AG20443 (cell line): ENCODE data around the gene PRAMEF15.
A peak's percentile ranks its signal among the peaks of the same experiment; 100 is the strongest.
"Not testable (repeated sequence)": the region's sequence is repeated elsewhere in the genome, so short reads cannot be mapped to it uniquely, and the experiment has no call there.

Source experiments
- DNase-seq: peaks from one replicate; pipeline ENCODE4 v3.0.0; 2012; ENCODE audit warnings: low spot score, mixed read lengths

The PRAMEF15 gene

DNA sequence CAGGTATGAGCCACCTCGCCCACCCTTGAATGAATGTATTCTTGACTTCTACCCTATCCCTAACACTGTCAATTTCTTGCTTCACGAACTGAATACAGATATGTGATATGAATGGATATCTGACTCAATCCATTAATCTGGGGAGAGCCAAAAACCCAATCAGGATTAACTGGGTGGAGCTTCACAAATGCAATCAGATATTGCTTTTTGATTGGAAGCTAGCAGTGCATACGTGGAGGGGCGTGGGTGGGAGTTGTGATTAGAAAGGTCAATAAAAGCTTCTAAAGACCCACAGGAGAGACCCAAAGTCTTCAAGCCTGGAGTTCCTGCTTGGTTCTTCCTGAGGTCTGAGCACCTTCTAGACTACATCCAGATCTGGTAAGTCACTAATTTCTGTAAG lies at the start of gene PRAMEF15:
TSS of gene PRAMEF15 (plus strand) at position 301 of the 400 bp plus-strand sequence. CDS start 2,827 bp downstream, outside the sequence.
- not testable (repeated sequence) for DNase-seq

DNA sequence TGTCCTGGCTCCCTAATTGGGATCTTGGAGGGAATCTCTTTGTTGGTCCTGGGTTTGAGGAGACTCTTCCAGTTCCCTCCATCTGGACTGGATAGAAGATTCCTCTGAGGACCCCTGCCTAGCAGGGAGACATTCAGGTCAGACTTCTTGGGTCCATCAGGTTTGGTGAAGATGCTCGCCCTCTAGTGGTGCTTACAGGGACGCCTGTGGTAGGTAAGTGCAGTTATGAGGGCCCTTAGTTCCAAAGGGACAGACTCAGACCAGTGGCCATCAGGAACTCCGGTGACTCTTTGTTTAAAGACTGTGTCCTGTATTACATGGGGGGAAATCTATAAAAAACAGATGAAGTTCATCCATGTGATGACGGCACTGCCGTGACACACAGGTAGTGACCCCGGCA lies 38.4 kb upstream of the PRAMEF15 start:
- DNase-seq, result not testable (repeated sequence)

DNA sequence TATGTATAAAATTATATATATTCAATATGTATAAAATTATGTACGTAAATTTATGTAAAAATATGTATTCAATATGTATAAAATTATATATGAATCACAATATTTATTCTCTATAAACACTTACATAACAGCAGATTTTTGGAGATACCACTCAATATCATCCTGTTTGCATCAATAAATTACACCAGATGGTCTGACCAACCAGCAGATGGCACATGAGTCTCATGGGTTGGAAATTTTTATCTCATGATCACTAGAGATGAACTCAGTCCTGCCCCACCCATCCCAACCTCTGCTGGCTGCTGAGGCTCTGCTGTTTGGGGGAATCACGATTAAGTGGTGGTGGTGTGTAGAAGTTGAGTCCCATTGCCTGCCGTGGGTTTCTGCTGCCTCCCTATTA lies 35.8 kb upstream of the PRAMEF15 start:
- not testable (repeated sequence) for DNase-seq

DNA sequence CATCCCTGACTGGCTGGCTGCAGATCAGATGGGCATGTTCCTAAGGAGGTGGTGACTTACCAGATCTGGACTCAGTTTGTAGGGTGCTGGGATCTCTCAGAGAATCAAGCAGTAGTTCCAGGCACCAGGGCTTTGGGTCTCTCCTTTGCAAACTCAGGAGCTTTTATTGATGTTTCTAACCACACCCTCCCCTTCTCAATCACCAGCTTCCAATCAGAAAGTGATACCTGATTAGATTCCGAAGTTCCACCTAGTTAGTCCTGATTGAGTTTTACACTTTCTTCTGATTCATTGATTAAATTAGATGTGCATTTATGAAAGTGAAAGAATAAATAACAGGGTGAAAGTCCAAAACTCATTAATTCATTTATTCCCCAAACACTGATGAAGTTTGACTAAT lies 30.3 kb upstream of the PRAMEF15 start, which contains the start of gene PRAMEF8:
TSS of gene PRAMEF8 (minus strand) at position 101 of the 400 bp plus-strand sequence. CDS start 1,046 bp downstream, outside the sequence.
- not testable (repeated sequence) for DNase-seq

DNA sequence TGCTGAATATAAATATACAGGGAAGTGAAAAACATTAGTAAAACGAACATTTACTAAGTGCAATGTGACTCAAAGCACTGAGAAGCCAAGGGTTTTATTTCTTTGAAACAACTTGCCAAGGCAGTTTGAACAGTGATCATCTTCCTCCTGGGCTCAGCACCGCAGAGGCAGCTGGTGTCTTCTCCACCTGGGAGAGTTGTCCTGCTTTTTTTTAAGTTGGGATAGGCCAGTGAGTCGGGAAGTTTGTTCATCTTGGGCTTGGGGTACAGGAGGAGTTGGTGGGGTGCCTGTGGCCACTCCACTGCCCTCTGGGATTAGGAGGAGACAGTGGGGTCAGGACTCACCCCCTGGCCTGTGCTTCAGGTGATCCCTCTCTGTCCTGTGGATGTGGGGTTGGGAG lies 26.4 kb upstream of the PRAMEF15 start:
- DNase-seq, result not testable (repeated sequence)

DNA sequence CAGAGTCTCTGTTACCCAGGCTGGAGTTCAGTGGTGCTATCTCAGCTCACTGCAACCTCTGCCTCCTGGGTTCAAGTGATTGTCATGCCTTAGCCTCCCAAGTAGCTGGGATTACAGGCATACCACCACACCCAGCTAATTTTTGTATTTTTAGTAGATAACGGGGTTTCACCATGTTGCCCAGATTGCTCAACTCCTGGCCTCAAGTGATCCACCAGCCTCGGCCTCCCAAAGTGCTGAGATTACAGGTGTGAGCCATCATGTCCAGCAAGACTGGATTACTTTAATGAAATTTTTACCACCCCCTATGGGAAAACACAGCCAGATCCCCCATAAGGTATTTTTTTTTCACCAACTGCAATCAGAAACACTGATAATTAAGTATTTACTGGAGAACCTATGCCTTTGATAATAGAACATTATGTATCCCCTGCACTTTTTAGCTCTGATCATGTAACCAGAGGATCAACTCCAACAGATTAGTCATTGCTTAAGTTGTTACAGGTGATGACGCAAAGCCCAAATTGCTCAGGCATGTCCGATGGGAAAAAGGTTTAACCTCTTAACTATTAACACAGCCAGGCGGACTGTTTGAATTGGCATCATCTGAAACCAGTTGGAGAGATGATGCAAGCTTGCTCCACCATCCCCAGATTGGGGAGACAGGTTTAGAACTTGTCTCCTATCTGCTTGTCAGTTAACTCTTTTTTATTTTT lies 18.0 kb upstream of the PRAMEF15 start:
- not testable (repeated sequence) for DNase-seq

DNA sequence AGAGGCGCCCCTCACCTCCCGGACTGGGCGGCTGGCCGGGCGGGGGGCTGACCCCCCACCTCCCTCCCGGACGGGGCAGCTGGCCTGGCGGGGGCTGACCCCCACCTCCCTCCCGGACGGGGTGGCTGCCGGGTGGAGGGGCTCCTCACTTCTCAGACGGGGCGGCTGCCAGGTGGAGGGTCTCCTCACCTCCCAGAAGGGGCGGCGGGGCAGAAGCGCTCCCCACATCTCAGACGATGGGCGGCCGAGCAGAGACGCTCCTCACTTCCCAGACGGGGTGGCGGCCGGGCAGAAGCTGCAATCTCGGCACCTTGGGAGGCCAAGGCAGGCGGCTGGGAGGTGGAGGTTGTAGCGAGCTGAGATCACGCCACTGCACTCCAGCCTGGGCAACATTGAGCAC lies 16.7 kb upstream of the PRAMEF15 start:
- not testable (repeated sequence) for DNase-seq

DNA sequence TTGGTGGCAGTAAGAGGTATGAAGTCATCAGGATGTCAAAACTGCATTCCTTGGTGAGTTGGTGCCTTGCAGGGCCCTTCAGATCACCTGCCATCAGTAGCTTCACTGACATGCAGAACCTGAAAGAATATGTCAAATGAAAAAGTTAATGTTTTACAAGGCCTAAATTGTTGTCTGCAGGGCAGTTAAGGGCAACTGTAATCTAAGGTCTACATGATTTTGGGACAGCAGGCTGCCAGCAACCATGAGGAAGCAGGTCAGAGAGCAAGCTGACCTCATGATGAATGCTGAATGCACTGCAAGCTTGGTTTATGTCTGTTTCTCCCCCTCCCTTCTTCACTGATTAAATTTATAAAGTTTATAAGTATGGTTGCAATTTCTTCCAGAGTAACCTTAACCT lies 13.2 kb upstream of the PRAMEF15 start:
- not testable (repeated sequence) for DNase-seq

DNA sequence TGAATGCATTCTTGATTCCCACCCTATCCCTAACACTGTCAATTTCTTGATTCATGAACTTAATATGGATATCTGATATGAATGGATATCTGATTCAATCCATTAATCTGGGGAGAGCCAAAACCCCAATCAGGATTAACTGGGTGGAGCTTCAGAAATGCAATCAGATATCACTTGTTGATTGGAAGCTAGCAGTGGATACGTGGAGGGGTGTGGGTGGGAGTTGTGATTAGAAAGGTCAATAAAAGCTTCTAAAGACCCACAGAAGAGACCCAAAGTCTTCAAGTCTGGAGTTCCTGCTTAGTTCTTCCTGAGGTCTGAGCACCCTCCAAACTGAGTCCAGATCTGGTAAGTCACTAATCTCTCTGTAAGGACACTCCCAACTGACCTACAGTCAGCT lies 12.1 kb upstream of the PRAMEF15 start, which contains the start of gene PRAMEF33:
TSS of gene PRAMEF33 (plus strand) at position 301 of the 400 bp plus-strand sequence. CDS start 2,416 bp downstream, outside the sequence.
- not testable (repeated sequence) for DNase-seq

DNA sequence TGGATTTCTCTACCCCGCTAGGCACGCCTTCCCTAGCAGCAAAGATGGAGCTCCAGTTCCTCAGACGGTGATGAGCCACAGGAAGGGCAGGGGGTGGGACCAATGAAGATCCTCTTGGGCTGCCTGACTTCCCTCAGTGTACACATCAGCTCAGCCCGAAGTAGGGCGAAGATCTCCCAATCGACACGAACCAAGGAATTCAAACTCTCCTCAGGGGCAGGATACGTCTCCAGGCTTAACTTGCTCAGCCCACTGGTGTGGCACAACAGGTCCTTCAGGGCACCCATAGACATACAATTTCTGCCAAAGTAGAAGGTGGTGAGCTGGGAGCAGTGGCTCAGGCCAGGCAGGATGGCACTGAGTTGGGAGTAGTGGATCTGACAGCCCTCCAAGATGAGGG lies 27.1 kb downstream of the PRAMEF15 start:
- not testable (repeated sequence) for DNase-seq

DNA sequence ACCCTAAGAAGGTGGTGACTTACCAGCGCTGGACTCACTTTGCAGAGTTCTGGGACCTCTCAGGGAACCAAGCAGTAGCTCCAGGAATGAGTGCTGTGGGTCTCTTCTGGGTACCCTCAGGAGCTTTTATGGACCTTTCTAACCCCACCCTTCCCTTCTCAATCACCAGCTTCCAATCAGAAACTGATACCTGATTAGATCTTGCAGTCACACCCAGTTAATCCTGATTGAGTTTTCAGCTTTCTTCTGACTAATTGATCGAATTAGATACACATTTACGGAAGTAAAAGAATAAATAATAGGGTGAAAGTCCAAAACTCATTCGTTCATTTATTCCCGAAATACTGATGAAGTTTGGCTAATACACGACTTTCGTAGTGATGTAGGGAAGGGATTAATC lies 31.7 kb downstream of the PRAMEF15 start, which contains the start of gene PRAMEF14:
TSS of gene PRAMEF14 (minus strand) at position 101 of the 400 bp plus-strand sequence. CDS start 1,820 bp downstream, outside the sequence.
- DNase-seq, result not testable (repeated sequence)

DNA sequence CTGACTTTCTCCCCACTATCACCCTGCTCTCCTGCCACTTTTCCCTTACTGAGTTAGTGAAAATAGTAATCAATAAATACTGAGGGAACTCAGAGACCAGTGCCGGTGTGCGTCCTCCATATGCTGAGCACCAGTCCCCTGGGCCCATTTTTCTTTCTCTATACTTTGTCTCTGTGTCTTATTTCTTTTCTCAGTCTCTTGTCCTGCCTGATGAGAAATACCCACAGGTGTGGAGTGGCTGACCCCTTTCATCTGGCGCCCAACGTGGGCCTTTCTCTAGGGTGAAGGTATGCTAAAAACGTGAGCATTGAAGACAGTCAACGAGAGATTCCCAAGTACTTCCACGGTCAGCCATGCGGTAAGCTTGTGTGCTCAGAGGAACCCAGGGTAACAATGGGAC lies 38.1 kb downstream of the PRAMEF15 start:
- DNase-seq, result not testable (repeated sequence)

DNA sequence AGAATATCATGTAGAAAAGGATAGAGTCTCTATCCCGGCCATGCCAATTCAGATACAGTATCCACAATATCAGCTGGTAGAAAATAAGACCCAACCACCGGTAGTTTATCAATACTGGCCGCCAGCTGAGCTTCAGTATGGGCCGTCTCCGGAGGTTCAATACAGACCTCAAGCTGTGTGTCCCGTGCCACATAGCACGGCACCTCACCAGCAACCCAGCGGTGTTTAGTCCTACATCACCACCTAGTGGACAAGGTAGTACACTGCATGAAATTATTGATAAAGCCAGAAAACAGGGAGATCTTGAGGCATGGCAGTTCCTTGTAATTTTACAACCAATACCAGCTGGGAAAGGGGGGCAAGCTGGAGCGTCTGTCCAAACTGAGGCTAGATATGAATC lies 39.1 kb downstream of the PRAMEF15 start:
- DNase-seq, result not testable (repeated sequence)

DNA sequence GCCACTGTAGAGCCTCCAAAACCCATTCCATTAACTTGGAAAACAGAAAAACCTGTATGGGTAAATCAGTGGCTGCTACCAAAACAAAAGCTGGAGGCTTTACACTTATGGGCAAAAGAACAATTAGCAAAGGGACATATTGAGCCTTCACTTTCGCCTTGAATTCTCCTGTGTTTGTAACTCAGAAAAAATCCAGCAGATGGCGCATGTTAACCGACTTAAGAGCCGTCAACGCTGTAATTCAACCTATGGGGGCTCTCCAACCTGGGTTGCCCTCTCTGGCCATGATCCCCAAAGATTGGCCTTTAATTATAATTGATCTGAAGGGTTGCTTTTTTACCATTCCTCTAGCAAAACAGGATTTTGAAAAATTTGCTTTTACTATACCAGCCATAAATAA lies 41.4 kb downstream of the PRAMEF15 start:
- DNase-seq, result peak; percentile 37

DNA sequence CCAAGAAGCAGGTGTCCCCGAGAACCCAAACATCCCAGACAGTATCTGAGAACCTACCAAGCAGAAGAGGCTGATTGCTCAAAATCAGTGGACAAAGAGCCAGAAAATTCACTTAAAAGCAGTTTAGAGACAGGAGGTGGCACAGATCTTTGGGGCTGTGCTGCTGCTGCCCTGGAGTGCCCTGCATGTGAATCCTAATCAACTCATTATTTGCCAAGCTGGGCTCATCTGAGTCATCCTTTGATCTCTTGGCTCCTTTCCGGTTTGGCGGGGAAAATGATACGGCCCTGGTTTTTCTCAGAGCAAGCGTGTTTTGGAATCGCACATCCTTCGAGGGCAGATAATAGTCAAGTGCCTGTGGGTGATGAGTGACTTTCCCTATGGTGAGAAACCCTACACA lies 47.0 kb downstream of the PRAMEF15 start:
- not testable (repeated sequence) for DNase-seq

DNA sequence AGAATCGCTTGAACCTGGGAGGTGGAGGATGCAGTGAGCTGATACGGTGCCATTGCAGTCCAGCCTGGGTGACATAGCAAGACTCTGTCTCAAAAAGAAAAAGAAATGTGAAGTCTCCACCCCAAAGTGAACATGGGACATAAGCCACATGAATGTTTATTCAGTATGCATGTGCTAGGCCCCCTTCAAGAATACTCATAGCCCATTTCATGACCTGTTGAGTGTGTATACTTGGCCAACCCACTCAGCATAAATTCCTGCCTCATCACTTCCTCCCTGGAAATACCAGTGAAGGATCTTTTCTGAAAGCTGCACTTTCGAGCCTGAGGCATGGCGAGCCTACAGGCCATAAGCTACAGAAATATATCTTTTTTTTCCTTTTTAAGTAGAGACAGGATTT lies 49.5 kb downstream of the PRAMEF15 start:
- DNase-seq, result not testable (repeated sequence)

DNA sequence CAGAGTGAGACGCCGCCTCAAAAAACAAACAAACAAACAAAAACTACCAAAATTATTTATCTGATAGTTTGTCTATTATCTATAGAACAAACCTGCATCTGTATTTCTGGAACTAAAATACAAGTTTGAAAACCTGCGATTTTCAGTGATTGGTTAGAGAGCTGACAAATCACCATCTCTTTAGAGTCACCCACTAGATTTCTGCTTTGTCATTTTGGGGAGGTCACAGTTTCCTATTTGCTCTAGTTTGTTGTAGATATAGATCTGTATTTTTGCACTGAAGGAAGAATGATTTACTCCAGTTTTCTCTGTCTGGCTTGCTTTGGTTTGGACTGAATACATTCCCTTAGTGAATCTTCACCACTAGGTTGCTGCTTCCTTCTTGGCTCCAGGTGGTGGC lies 51.2 kb downstream of the PRAMEF15 start:
- not testable (repeated sequence) for DNase-seq

DNA sequence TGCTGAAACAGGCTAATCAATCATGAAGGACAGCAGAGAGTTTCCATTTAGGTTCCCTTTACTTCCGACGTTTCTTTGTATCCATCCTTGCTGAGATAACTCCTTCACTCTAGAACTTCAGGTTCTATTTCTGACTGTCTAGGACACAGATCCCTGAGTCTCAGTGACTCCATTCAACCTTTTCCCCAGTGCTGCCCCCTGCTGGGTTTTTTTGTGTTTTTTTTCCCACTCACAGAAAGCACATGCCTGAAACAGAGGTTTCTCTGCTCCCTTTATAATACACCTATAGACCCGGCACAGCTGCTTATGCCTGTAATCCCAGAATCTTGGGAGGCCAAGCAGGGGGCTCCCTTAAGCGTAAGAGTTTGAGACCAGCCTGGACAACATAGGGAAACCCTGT lies 53.2 kb downstream of the PRAMEF15 start:
- not testable (repeated sequence) for DNase-seq
